Measurements from ENCODE around the gene CDC20.

Gene CDC20

GRCh38 chr1:43329995-43330751 lies 28.6 kb upstream of the CDC20 start:
- DNase-seq (ENCODE audit: low spot score) = peak; percentile 51

DNA sequence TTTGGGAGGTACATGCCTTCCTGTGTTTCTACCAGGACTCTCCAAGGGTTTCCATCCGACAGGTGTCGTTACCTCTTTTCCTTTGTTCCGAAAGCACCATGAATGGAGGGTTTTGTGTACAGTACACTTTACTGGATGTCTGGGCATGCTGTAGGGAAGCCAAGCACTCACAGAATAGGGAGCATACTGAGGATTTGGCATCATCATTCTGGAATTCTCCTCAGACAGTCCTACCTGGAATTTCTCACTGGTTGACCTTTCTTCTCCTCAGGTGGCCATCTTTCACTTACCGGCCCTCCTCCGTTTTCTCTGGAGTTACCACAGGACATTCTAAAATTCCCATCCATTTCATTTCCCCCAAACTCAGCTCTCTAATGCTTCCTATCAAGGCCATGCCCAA lies 27.1 kb upstream of the CDC20 start:
- DNase-seq (ENCODE audit: low spot score) = no peak

DNA sequence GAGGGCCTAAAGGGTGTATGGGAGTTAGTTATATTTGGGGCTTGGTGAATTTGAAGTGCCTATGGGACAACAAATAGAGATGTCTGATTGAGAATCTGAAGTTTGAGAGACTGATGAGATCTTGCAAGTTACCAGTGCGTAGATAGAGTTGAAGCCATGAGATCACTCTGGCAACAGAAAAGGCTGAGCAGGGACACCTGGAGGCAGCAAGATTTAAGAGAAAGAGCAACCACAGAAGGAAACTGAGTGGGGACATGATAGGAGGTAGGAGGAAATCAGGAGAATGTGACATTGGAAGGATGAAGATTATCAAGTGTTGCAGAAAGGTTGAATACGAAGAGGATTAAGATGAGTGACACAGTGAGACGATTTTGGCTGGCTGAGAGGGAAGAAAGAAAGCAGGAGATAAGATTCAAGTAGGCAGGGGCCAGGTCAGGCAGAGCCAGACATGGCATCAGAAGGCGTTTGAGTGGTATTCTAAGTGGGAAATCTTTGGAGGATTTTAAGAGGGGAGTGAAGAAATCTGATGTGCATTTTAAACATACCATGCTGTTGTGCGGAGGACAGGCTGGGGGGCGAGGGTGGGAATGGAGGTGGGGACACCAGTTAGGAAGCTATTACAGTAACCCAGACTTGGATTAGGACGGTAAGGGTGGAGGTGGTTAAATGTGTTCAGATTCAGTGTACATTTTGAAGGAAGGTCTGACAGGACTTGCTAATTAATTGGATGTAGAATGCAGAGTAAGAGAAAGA lies 24.2 kb upstream of the CDC20 start:
- no peak for DNase-seq (ENCODE audit: low spot score)

DNA sequence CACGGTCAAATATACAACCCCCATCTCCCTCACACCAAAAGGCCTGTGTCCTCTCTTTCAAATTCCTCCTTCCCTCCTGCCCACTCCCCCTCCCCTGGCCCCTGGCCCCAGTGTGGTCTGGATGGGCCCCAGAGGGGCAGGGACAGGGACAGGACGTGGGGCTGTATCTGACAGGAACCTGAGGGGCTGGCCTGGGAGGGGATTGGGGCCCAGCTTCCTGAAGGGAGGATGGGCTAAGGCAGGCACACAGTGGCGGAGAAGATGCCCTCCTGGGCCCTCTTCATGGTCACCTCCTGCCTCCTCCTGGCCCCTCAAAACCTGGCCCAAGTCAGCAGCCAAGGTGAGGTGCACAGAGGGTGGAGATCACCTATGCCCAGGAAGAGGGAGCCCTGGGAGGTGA lies 21.2 kb upstream of the CDC20 start, which contains the start of gene MPL:
Gene MPL (plus strand): TSS at position 231 of the 400 bp plus-strand sequence. CDS start 31 bp downstream, at position 262.
- no peak for DNase-seq (ENCODE audit: low spot score)

- no peak for DNase-seq (ENCODE audit: low spot score)
These were observed 20.8 kb upstream of the CDC20 start for GRCh38 chr1:43338001-43338400.

DNA sequence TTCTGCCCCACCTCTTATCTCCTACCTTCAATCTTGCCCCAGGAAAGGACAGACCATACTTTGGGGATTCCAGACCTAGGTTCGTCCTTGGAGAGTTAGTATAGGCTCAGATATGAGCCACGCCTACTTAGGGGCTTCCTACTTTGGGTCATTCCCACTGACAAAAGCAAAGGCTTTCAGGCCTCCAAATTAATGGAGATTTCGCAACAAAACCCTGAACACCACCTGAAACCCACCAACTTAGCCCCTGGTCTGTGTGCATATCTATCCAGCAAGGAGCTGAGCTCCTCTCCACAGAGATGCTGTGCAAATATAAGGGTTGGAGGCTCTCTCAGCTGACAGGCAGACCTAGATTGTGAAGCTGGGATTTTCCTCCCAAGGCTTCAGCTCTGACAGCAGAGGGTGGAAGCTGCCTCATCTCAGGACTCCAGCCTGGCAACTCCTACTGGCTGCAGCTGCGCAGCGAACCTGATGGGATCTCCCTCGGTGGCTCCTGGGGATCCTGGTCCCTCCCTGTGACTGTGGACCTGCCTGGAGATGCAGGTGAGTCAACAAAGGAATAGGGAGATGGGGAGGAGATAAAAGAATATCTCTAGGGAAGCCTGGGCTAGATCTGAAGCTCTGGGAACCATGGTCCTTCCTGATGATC lies 19.1 kb upstream of the CDC20 start:
- no peak for DNase-seq (ENCODE audit: low spot score)

DNA sequence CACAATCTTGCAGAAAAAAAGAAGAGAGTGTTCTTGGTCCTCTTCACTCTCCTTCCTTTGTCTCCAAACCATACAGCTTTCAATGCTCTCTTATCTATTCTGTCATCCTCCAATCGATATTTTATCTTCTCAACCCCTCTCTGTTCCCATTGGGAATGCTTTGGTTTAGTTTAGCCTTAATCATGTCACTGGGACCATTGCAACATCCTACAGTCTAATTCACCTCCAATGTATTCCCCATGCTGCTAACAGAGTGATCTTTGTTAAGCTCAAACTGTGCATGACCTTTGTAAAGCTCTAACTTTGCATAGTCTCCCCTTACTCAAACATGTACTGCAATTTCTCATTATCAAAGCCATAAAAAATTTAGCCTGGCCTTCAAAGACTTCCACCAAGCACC lies 18.2 kb upstream of the CDC20 start:
- DNase-seq (ENCODE audit: low spot score) = no peak

GRCh38 chr1:43344267-43344850 lies 14.4 kb upstream of the CDC20 start:
- peak; percentile 60 for DNase-seq (ENCODE audit: low spot score)

DNA sequence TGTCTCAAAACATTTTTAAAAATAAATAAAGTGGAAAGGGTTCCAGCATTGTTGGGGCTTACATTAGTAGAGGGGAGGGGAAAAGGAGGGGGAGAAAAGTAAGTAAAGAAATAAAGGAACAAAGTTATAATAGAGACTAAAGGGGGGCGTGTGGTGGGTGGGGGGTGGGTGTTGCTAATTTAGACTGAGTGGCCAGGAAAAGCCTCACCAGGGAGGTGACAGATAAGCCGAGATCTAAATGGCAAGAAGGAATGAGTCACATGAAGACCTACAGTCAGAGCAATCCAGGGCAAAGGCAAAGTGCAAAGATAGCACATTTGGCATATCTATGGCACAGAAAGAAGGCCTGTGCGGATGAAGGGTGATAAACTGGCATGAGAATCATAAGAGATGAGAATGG lies 13.7 kb upstream of the CDC20 start:
- DNase-seq (ENCODE audit: low spot score) = peak; percentile 74

GRCh38 chr1:43346636-43347035 lies 12.1 kb upstream of the CDC20 start:
- no peak for DNase-seq (ENCODE audit: low spot score)

GRCh38 chr1:43348343-43348808 lies 10.4 kb upstream of the CDC20 start:
- no peak for DNase-seq (ENCODE audit: low spot score)

DNA sequence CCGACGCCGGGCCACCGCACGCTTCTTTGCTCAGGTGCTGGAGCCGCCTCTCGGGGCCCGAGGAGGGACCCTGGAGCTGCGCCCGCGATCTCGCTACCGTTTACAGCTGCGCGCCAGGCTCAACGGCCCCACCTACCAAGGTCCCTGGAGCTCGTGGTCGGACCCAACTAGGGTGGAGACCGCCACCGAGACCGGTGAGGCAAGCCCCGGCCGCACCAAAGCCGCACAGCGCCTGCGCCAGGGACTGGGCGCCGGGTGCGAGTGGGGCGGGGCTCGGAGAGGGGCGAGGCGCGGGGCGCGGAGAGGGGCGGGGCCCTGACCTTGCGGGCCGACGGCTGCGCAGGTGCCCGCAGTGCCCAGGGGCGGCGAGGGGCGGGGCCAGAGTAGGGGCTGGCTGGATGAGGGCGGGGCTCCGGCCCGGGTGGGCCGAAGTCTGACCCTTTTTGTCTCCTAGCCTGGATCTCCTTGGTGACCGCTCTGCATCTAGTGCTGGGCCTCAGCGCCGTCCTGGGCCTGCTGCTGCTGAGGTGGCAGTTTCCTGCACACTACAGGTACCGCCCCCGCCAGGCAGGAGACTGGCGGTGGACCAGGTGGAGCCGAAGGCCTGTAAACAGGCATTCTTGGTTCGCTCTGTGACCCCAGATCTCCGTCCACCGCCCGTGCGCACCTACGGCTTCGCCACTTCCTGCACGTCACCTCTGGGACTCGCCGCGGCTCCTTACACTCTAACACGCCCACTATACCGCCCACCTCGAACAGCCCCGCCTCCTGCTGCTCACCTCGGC lies 9.8 kb upstream of the CDC20 start:
- no peak for DNase-seq (ENCODE audit: low spot score)

- no peak for DNase-seq (ENCODE audit: low spot score)
These were observed 9.0 kb upstream of the CDC20 start for GRCh38 chr1:43349594-43350306.

DNA sequence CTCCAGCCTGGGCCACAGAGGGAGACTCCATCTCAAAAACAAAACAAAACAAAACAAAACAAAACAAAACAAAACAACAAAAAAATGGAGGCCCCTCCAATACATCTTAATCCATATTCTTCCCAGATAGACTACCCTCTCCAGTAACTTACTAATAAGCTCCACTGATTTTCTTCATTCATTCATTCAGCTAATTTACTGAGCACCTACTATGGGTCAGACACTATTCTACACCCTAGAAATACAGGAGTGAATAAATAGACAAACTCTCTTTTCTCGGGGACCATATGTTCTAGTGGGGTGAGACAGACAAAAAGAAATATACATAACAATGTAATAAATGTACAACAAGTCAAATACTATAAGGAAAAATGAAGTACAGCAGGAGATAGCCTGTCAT lies 7.8 kb upstream of the CDC20 start:
- no peak for DNase-seq (ENCODE audit: low spot score)

DNA sequence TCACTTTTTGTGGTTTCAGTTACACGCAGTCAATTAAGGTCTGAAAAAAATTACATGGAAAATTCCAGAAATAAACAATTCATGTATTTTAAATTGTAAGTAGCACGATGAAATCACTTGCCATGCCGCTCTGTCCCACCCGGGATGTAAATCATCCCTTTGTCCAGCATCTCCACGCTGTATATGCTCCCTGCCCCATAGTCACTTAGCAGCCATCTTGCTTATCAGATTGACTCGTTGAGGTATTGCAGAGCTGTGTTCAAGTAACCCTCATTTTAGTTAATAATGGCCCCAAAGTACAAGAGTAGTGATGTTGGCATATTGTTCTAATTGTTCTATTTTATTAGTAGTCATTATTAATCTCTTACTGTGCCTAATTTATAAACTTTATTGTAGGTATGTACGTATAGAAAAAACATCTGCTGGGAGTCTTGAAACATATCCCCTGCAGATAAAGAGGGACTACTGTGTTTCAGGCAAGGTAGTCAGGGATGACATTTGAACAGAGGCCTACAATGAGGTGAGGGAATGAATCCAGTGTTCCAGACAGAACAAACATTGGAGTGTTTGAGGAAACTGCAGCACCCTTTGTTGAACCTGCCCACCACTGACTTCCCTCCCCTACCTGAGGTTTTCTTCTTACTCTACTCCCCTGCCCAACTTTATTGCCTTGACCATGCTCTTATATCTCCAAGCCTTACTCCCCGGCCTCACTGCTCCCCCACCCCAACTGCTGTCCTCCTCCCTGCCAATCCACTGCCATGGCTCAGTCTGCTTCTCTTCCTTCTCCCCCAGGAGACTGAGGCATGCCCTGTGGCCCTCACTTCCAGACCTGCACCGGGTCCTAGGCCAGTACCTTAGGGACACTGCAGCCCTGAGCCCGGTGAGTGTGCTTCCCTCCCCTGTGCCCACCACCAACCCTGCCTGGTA lies 7.1 kb upstream of the CDC20 start:
- no peak for DNase-seq (ENCODE audit: low spot score)

- no peak for DNase-seq (ENCODE audit: low spot score)
These were observed 6.5 kb upstream of the CDC20 start for GRCh38 chr1:43352351-43352705.

- no peak for DNase-seq (ENCODE audit: low spot score)
These were observed 5.9 kb upstream of the CDC20 start for GRCh38 chr1:43352881-43353280.

DNA sequence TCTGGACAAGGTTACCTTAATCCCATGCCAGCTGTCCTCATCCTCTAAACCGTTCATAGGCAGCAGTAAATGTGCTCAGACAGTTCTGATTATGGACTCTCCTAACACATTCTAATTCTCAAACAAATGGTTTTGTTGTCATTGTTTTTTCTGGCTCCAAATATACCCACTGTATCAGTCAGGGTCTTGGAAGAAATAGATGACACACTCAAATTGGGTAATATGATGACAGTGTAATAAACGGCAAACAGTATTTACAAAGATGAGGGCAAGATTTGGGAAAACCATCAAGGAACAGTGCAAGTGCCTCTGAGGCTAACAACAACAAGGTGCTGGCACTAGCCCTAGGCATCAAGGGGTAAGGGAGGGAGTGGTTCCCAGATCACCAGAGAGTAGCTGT lies 4.3 kb upstream of the CDC20 start:
- no peak for DNase-seq (ENCODE audit: low spot score)

- no peak for DNase-seq (ENCODE audit: low spot score)
These were observed 3.8 kb upstream of the CDC20 start for GRCh38 chr1:43354936-43355335.

- no peak for DNase-seq (ENCODE audit: low spot score)
These were observed 1.5 kb upstream of the CDC20 start for GRCh38 chr1:43357251-43357650.

All from hematopoietic multipotent progenitor cell treated with erythropoietin and hydrocortisone succinate and interleukin-3 and kit ligand, for 15 days (in vitro differentiated cells).